Adrenal gland (tissue), 12 donors: ENCODE data around the gene DIP2C. TPM values are rescaled to one million over a fixed set of nuclear protein-coding genes. Genes with fewer than 3 reads are reported as not detected.

ENCODE experiments used
- DNase-seq, 7 donors: peaks; one replicate each; pipeline ENCODE4 v3.0.0-alpha.2; 2019 to 2020
- H3K27ac ChIP-seq, 5 donors: fragments of 200-600 bp; sonication (generic) in 4 of 5; 1 replicate in 3 of 5; 2 replicates in 2 of 5; pipeline versions ENCODE4 v1.5.1 to v1.8.0; 2016 to 2020; ENCODE audit warnings: mild to moderate bottlenecking in 1 of 5
- H3K27me3 ChIP-seq: fragments of 200-600 bp; 2 replicates; pipeline ENCODE4 v1.8.0; 2021
- H3K36me3 ChIP-seq, 2 donors: fragments of 200-600 bp; replicated peaks in 1 of 2; 1 replicate in 1 of 2; 2 replicates in 1 of 2; pipeline versions ENCODE4 v1.5.1 to v1.8.0; 2018 to 2022
- H3K4me1 ChIP-seq, 2 donors: fragments of 200-600 bp; replicated peaks in 1 of 2; 1 replicate in 1 of 2; 2 replicates in 1 of 2; pipeline versions ENCODE4 v1.5.1 to v1.8.0; 2018 to 2021
- H3K4me3 ChIP-seq, 4 donors: fragments of 200-600 bp; sonication (generic) in 3 of 4; one replicate each; pipeline ENCODE4 v1.5.1; 2016 to 2018
- H3K9me3 ChIP-seq, 3 donors: fragments of 200-600 bp; sonication (generic) in 1 of 3; replicated peaks in 1 of 3; 1 replicate in 2 of 3; 2 replicates in 1 of 3; pipeline versions ENCODE4 v1.5.1 to v1.8.0; 2016 to 2021
- CTCF ChIP-seq, 6 experiments: fragments of 450-650 bp in 4 of 6; fragments of 200-600 bp in 2 of 6; sonication (generic) in 1 of 6; IDR thresholded peaks; 1 replicate in 5 of 6; 2 replicates in 1 of 6; pipeline versions ENCODE4 v1.5.1 to v1.8.0; 2016 to 2021; ENCODE audit warnings: antibody characterized with exemption in 6 of 6, mild to moderate bottlenecking in 2 of 6, moderate library complexity in 1 of 6
- POLR2A ChIP-seq, 2 donors: fragments of 450-650 bp; IDR thresholded peaks; one replicate each; pipeline ENCODE4 v1.6.1; 2017; ENCODE audit warnings: antibody characterized with exemption in 2 of 2, mild to moderate bottlenecking in 2 of 2, moderate library complexity in 1 of 2
- WGBS, 4 donors: extraction: QIAGEN DNeasy Blood & Tissue Kit in 2 of 4; methylation state at CpG; one replicate each; pipeline versions ENCODE4 v1.1.5 to v1.1.7; 2013 to 2017; 5-methylcytosine and 5-hydroxymethylcytosine counted together
- intact Hi-C, 2 donors: fragments of 100-400 bp; cut with DNase I; formaldehyde crosslinking; loops; one replicate each; pipeline versions ENCODE4 v1.14.1 to v1.15.0; 2022 to 2023
- polyA plus RNA-seq, 3 donors: library from polyadenylated mRNA; stranded (reverse); fragments of 200-250 nt in 2 of 3; fragments of 350-450 nt in 1 of 3; fragmentation: Illumina TruSeq in 1 of 3; extraction: RNeasy Lipid Tissue Mini Kit (QIAGEN cat#74804) in 1 of 3; gene quantifications; one replicate each; pipeline ENCODE4 v1.2.3, GENCODE V29; 2013 to 2014
- total RNA-seq, 9 donors: library from RNA; depleted of rRNA in 4 of 9; stranded (reverse); fragments of >200 nt in 4 of 9; fragments of 120-200 nt in 1 of 9; fragmentation: NEBNext Ultra II Directional in 1 of 9; extraction: Animal tissue kit (Norgen Biotek cat#: 25700) in 1 of 9; gene quantifications; one replicate each; pipeline versions ENCODE4 v1.1.0 to v1.2.4, GENCODE V29; 2013 to 2023
- donor health status: healthy with polysubstance abuse.
- donor health status: Bipolar disorder and iron deficiency.
- donor health status: DM: yes; HTN: yes; CAD: no.
- donor health status: DM: no; HTN: no; CAD: no.
- donor health status: DM: no; HTN: no; CAD: no.
- donor health status: DM: yes; HTN: yes; CAD: no.

DIP2C gene
- total and polyA plus RNA-seq, 12 donors: 4.8 to 23.9 (median 19.7) TPM

DNA sequence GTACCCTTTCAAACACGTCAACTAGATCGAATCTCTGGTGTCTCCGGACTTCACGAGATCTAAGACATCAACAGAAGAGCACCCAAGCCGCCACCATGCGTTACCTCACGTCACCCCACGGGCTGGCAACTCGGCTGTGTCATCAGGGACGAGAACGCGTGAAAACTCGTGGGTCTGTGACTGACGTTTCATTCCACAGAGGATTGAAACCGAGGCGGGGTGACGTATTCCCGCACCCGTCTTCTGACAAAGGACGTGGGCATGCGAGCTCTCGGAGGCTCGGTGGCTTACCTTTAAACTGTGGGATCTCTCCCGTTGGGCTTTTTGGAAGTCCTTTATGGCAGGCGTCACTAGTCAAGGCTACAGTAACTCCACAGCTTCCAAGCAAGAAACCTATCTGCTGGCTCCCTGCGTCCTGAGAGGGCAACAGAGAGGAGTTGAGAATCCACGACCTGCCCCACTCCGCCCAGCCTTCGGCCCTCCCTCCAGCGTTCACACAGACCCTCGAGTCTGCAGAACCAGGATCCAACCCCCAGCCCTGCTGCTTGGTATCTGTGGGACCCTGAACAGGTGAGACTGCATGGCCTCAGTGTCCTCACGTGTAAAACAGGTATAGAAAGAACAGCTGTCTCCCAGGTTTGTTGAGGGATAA, 298.9 kb downstream of the DIP2C start:
- WGBS, 4 donors: 92 to 94% (median 93%) methylated on average over 30 to 32 of the region's 32 CpGs

GRCh38 chr10:389836-390448, 299.5 kb downstream of the DIP2C start:
- Histone ChIP-seq H3K4me3 (no peak overlapping the region), H3K9me3 (no peaks in the 10 kb centered on the region), H3K4me1 (no peaks in the 10 kb centered on the region), H3K27ac (no peak overlapping the region), H3K27me3 (no peaks in the 10 kb centered on the region), H3K36me3 (peaks cover 0 to 13% of the 10 kb centered on the region in 2 donors)
- DNase-seq: peak in 1 of 7 donors; percentile 49
- 83 to 88% (median 86%) methylated on average over 22 to 23 of the region's 23 CpGs for WGBS, 4 donors
- intact Hi-C loops: no loop called here
- no peak for TF ChIP-seq CTCF (IDR thresholded peaks at IDR 0.05)
- TF ChIP-seq POLR2A (IDR thresholded peaks at IDR 0.05): no peak

More for the DNA sequence above, 298.9 kb downstream of the DIP2C start:
- H3K4me1 ChIP-seq: no peaks in the 10 kb centered on the region
- H3K36me3 ChIP-seq: peaks cover 0 to 13% of the 10 kb centered on the region in 2 donors
- no peak overlapping the region for H3K27ac ChIP-seq
- TF ChIP-seq CTCF (IDR thresholded peaks at IDR 0.05) (no peak), POLR2A (IDR thresholded peaks at IDR 0.05) (no peak)
- H3K9me3 ChIP-seq: no peaks in the 10 kb centered on the region
- intact Hi-C loops: no loop called here
- peak in 1 of 7 donors; percentile 44 for DNase-seq
- no peak overlapping the region for H3K4me3 ChIP-seq
- no peaks in the 10 kb centered on the region for H3K27me3 ChIP-seq

DNA sequence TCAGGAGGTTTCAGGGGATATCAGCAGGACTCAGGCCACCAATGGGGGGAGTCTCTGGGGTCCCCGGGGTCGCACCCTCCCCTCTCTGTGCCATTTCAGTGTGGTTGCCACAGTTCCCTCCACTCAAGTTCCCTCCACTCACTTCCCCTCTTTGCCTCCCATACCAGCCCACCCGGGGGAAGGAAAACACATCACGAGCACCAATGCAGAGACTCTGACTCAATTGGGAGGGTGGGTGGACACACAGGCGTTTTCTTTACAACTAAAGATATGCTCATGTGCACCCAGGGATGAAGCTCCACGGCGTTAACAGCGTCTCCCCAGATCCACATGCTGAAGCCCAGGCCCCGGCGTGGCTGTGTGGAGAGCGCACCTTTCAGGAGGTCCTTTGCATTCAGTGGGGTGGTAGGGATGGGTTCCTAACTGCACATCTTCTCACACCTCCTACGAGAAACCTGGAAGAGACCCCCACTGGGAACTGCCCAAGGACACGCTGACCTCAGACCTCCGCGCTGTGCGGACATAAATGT, 300.1 kb downstream of the DIP2C start:
- TF ChIP-seq POLR2A (IDR thresholded peaks at IDR 0.05) (no peak), CTCF (IDR thresholded peaks at IDR 0.05) (no peak)
- Histone ChIP-seq H3K27ac (peak overlapping the region in 1 of 5 donors; percentile 52), H3K4me3 (no peak overlapping the region), H3K4me1 (no peaks in the 10 kb centered on the region), H3K27me3 (no peaks in the 10 kb centered on the region), H3K36me3 (peaks cover 0 to 13% of the 10 kb centered on the region in 2 donors), H3K9me3 (no peaks in the 10 kb centered on the region)
- peak in 1 of 7 donors; percentile 45 for DNase-seq
- WGBS, 4 donors: 87 to 92% (median 91%) methylated on average over 15 to 16 of the region's 16 CpGs
- intact Hi-C loops: no loop called here

DNA sequence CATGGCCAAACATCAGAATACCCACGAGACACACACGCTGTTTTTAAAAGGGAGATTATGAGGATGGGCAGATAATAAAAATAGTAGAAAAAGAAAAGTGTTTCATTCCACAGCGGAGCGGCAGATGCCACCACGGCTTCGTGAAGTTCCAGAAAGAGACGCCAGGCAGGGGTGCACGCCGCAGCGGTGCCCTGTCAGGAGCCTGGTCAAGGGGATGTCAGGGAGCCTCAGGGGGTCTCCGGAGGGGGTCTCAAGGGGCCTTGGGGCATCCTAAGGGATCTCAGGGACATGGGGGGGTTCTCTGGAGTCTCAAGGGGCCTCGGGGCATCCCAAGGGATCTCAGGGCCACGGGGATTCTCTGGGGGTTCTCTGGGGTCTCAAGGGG, 300.8 kb downstream of the DIP2C start:
- TF ChIP-seq CTCF (IDR thresholded peaks at IDR 0.05) (no peak), POLR2A (IDR thresholded peaks at IDR 0.05) (no peak)
- no peaks in the 10 kb centered on the region for H3K4me1 ChIP-seq
- intact Hi-C loops: no loop called here
- WGBS, 4 donors: 86 to 91% (median 89%) methylated on average over 10 to 13 of the region's 13 CpGs
- peak in 1 of 7 donors; percentile 35 for DNase-seq
- H3K9me3 ChIP-seq: no peaks in the 10 kb centered on the region
- H3K4me3 ChIP-seq: no peak overlapping the region
- peaks cover 0 to 14% of the 10 kb centered on the region in 2 donors for H3K36me3 ChIP-seq
- H3K27me3 ChIP-seq: no peaks in the 10 kb centered on the region
- H3K27ac ChIP-seq: no peak overlapping the region
